Measurements from ENCODE around the gene EPO. TPM values are rescaled to one million over a fixed set of nuclear protein-coding genes. Genes with fewer than 3 reads are reported as not detected.

The EPO gene
- 0.06 TPM in 1 of 5 replicates, not detected in the others for total RNA-seq (2022; extraction: Qiagen RNA extraction)

GRCh38 chr7:100720279-100720670 lies at the start of gene EPO:
TSS of gene EPO (plus strand) at chr7:100720468. CDS start at chr7:100720981, 513 bp downstream.

GRCh38 chr7:100673302-100673941 lies 46.8 kb upstream of the EPO start, which contains the start of gene GNB2:
TSS of gene GNB2 (plus strand) at chr7:100673740. CDS start at chr7:100676266, 2,526 bp downstream.

GRCh38 chr7:100694098-100694745 lies 26.0 kb upstream of the EPO start, which contains the start of gene GIGYF1:
TSS of gene GIGYF1 (minus strand) at chr7:100694250. CDS start at chr7:100688238, 6,012 bp downstream.

GRCh38 chr7:100705753-100706671 lies 14.3 kb upstream of the EPO start, which contains the start of gene POP7:
TSS of gene POP7 (plus strand) at chr7:100706121. CDS start at chr7:100706831, 710 bp downstream.

Other genes with a start within 250 kb of the EPO start
- 49.8 to 72.0 TPM (median 61.8 TPM) in 5 replicates for gene TSC22D4, start 241.3 kb upstream of the EPO start, total RNA-seq (2022; extraction: Qiagen RNA extraction)
- 3.9 to 7.8 TPM (median 6.4 TPM) in 5 replicates for gene NYAP1, start 236.5 kb upstream of the EPO start, total RNA-seq (2022; extraction: Qiagen RNA extraction)
- 29.4 to 57.4 TPM (median 50.2 TPM) in 5 replicates for gene AGFG2, start 181.3 kb upstream of the EPO start, total RNA-seq (2022; extraction: Qiagen RNA extraction)
- 0.32 to 0.66 TPM (median 0.38 TPM) in 4 of 5 replicates, not detected in the other for gene SAP25, start 146.6 kb upstream of the EPO start, total RNA-seq (2022; extraction: Qiagen RNA extraction)
- 10.2 to 19.5 TPM (median 15.7 TPM) in 5 replicates for gene LRCH4, start 134.3 kb upstream of the EPO start, total RNA-seq (2022; extraction: Qiagen RNA extraction)
- gene FBXO24, start 134.1 kb upstream of the EPO start, total RNA-seq (2022; extraction: Qiagen RNA extraction), result 0.10 to 0.33 TPM (median 0.25 TPM) in 5 replicates
- 6.8 to 10.9 TPM (median 8.8 TPM) in 5 replicates for gene PCOLCE, start 118.1 kb upstream of the EPO start, total RNA-seq (2022; extraction: Qiagen RNA extraction)
- 15.5 to 21.8 TPM (median 20.2 TPM) in 5 replicates for gene MOSPD3, start 107.9 kb upstream of the EPO start, total RNA-seq (2022; extraction: Qiagen RNA extraction)
- 1.9 to 2.7 TPM (median 2.4 TPM) in 5 replicates for gene TFR2, start 78.9 kb upstream of the EPO start, total RNA-seq (2022; extraction: Qiagen RNA extraction)
- gene ACTL6B, start 64.0 kb upstream of the EPO start, total RNA-seq (2022; extraction: Qiagen RNA extraction), result not detected in 5 replicates
- gene GNB2, start 46.7 kb upstream of the EPO start, total RNA-seq (2022; extraction: Qiagen RNA extraction), result 159 to 275 TPM (median 264 TPM) in 5 replicates
- gene GIGYF1, start 26.2 kb upstream of the EPO start, total RNA-seq (2022; extraction: Qiagen RNA extraction), result 8.9 to 19.9 TPM (median 15.2 TPM) in 5 replicates
- gene POP7, start 14.3 kb upstream of the EPO start, total RNA-seq (2022; extraction: Qiagen RNA extraction), result 69.0 to 94.3 TPM (median 86.0 TPM) in 5 replicates
- not detected in 5 replicates for gene ZAN, start 13.1 kb downstream of the EPO start, total RNA-seq (2022; extraction: Qiagen RNA extraction)
- gene EPHB4, start 107.1 kb downstream of the EPO start, total RNA-seq (2022; extraction: Qiagen RNA extraction), result 31.6 to 48.8 TPM (median 47.8 TPM) in 5 replicates
- 10.0 to 15.5 TPM (median 12.9 TPM) in 5 replicates for gene SLC12A9, start 132.2 kb downstream of the EPO start, total RNA-seq (2022; extraction: Qiagen RNA extraction)
- 38.6 to 50.0 TPM (median 46.4 TPM) in 5 replicates for gene TRIP6, start 146.9 kb downstream of the EPO start, total RNA-seq (2022; extraction: Qiagen RNA extraction)
- 107 to 156 TPM (median 148 TPM) in 5 replicates for gene SRRT, start 154.6 kb downstream of the EPO start, total RNA-seq (2022; extraction: Qiagen RNA extraction)
- 3.9 to 6.1 TPM (median 4.5 TPM) in 5 replicates for gene UFSP1, start 169.2 kb downstream of the EPO start, total RNA-seq (2022; extraction: Qiagen RNA extraction)
- gene ACHE, start 175.4 kb downstream of the EPO start, total RNA-seq (2022; extraction: Qiagen RNA extraction), result 1.6 to 3.3 TPM (median 2.6 TPM) in 5 replicates
- 13.2 to 27.0 TPM (median 23.2 TPM) in 5 replicates for gene MUC3A, start 229.1 kb downstream of the EPO start, total RNA-seq (2022; extraction: Qiagen RNA extraction)
- gene MUC12, start 249.1 kb downstream of the EPO start, total RNA-seq (2022; extraction: Qiagen RNA extraction), result 13.7 to 18.6 TPM (median 16.4 TPM) in 5 replicates